Omental fat pad (tissue), 4 donors: ENCODE results near the gene ACAD11. TPM values are rescaled to one million over a fixed set of nuclear protein-coding genes. Genes with fewer than 3 reads are reported as not detected.
"Not testable (repeated sequence)": the region's sequence is repeated elsewhere in the genome, so short reads cannot be mapped to it uniquely, and the experiment has no call there.

Source experiments
- ATAC-seq: fragments of 150-250 bp; one replicate; pipeline ENCODE4 v1.9.1; 2016; ENCODE audit warnings: mild to moderate bottlenecking, moderate library complexity; ENCODE audit not compliant: low FRiP score
- DNase-seq: peaks from one replicate; pipeline ENCODE4 v3.0.0-alpha.2; 2019; ENCODE audit warnings: low spot score
- total RNA-seq, 4 donors: library from RNA; depleted of rRNA; stranded (reverse); fragments of >200 nt; gene quantifications; one replicate each; pipeline ENCODE4 v1.1.0, GENCODE V29; 2016
- TF ChIP-seq, protein P1 (sequence below), 3 donors: fragments of 450-650 bp; IDR thresholded peaks; one replicate each; pipeline ENCODE4 v1.5.1; 2016 to 2017; ENCODE audit warnings: antibody characterized with exemption in 3 of 3, mild to moderate bottlenecking in 3 of 3, moderate library complexity in 2 of 3

The ACAD11 gene
- total RNA-seq, 4 donors from 2014 or later, result 25.7 to 41.3 (median 35.8) TPM

DNA sequence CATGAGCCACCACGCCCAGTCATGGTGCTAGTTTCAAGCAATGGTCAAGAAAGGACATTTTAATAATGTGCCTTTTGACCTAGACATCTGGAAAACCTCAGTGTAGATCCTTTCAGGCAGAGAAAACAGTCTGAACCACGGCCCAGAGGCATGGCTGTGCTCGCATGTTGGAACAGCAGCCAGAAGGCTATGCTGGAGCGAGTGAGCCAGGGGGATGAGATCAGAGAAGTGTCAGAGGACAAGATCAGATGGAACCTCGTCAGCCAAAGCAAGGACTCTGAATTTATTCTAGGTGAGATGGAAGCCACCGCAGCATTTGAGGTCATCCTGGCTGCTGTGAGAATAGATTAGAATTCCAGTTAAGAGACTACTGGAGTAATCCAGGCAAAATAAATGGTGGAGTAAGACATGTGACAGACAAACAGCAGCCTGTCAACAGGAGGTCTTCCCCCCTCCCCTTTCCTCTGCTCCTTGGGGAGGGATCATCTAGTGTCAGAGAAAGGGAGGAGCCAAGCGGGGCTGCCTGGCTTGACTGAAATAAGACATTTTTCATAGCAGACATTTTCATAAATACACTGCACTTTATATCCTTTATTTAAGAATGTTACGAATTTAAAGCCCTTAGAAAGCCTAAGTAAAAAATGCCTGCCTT is 103.0 kb downstream of the ACAD11 start:
- TF ChIP-seq, protein P1, sequence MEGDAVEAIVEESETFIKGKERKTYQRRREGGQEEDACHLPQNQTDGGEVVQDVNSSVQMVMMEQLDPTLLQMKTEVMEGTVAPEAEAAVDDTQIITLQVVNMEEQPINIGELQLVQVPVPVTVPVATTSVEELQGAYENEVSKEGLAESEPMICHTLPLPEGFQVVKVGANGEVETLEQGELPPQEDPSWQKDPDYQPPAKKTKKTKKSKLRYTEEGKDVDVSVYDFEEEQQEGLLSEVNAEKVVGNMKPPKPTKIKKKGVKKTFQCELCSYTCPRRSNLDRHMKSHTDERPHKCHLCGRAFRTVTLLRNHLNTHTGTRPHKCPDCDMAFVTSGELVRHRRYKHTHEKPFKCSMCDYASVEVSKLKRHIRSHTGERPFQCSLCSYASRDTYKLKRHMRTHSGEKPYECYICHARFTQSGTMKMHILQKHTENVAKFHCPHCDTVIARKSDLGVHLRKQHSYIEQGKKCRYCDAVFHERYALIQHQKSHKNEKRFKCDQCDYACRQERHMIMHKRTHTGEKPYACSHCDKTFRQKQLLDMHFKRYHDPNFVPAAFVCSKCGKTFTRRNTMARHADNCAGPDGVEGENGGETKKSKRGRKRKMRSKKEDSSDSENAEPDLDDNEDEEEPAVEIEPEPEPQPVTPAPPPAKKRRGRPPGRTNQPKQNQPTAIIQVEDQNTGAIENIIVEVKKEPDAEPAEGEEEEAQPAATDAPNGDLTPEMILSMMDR (IDR thresholded peaks at IDR 0.05), result no peak
- ATAC-seq (peak; percentile 38), DNase-seq (no peak)

DNA sequence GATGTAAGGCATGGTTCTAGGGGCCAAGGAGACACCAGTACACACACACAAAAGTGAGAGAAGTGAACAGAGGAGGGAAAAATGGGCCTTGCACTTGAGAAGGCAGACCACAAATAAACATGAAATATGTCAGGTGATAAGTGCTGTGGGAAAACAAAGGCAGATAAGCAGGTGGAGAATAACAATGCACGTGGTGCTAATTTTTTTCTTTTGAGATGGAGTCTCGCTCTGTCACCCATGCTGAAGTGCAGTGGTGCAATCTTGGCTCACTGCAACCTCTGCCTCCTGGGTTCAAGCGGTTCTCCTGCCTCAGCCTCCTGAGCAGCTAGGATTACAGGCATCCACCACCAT is 103.6 kb downstream of the ACAD11 start:
- not testable (repeated sequence) for ATAC-seq

DNA sequence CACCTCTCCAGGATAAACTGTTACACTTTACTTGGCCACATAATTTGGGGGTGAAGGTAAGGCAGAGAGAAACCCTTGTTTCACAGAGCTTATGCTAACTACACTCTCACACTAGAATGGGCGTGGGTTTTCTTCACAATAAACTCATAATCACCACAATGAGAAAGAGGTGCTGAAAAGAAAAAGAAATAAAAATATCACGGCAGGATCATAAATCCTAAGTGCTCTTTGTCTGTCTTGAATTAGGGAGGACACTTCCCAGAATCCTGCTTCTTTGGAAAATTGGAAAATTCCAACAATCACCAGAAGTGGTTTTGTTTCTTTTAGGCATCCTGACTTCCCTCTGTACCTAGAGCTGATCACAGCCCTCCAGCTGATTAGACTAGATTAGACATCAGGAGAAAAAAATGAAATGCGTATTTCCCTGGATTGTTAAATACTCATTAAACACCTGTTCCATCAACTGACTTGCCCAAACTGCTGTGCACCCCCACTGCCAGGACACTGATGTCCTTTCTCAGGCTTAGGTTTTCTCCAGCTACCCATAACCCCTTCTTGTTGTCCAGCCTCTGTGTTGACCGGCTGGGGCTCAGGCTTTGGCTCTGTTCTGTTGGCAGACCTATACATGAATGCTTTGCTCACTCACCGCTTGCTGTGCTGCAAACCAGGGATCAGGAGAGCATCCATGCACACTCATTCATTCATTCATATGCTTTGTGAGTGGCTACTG is 104.1 kb downstream of the ACAD11 start:
- TF ChIP-seq, protein P1 (IDR thresholded peaks at IDR 0.05), result no peak
- no peak for DNase-seq
- ATAC-seq, result no peak

More for the DNA sequence above, 103.6 kb downstream of the ACAD11 start:
- DNase-seq, result not testable (repeated sequence)

DNA sequence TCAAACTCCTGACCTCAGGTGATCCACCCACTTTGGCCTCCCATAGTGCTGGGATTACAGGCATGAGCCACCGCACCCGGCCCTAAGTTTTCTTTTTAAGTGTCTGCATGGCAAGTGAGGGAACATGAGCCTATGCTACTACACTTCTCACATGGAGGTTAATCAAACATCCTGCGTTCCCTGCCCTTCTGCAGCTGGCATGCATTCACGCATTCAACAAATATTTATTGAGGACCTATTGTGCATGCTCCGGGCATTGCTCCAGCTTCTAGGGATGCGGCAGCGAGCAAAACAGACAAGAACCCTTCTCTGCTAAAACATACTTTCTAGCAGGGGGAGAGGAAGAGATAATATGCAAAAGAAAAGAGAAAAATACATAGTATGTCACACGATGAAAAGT is 105.2 kb downstream of the ACAD11 start:
- DNase-seq (no peak), ATAC-seq (no peak)
- TF ChIP-seq, protein P1 (IDR thresholded peaks at IDR 0.05), result no peak

DNA sequence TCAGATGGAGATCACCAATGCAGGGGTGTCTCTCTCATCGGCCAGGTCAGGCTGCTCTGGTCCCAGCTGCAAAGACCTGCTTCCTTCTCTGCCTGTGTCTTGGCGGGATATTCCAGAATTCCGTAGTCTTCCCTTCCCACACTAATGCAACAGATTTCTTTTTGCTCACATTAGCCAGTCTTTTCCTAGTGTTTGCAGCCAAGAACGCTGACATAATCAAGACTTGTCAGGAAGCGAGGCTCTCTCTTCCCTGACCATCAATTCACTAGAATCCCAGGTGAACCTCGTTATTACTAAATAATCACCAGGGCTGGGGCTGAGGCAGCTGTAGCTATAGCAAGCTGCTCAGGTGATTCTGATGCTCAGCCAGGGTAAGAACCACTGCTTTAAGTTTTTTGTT is 105.8 kb downstream of the ACAD11 start:
- TF ChIP-seq, protein P1 (IDR thresholded peaks at IDR 0.05), result no peak
- ATAC-seq, result no peak
- no peak for DNase-seq

DNA sequence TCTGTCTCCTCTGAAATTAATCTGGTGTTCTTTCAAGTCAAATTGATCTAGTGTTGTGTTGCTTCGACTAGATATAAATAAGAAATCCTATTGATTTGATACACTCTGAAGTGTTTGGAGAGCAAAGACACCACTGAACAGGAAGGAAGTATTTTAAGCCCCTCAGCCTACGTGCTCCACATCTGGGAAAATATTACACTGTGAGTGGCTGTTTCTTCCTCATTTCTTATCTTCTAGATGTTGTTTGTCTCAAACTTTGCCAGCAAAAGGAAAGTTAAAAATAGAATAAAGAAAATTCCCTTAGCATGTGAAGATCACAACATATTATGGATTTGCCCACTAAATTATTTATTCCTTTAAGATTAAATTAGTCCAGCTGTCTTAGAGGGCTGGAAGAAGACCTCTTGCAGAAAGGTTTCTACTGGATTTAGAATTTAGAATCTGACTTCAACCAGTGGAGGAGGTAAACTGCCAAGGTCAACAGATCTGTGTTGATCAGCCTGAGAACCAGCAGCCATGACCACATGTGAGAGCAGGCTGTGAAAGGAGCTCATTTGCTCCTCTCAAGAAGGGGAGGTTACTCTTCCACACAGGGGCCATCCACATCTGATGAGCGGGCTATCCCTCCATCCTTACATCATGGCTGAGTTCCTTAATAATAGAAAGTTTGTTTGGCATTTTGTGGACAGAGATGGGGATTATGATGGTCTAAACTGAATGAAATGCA is 108.9 kb downstream of the ACAD11 start:
- ATAC-seq (no peak), DNase-seq (no peak)
- TF ChIP-seq, protein P1 (IDR thresholded peaks at IDR 0.05), result no peak

DNA sequence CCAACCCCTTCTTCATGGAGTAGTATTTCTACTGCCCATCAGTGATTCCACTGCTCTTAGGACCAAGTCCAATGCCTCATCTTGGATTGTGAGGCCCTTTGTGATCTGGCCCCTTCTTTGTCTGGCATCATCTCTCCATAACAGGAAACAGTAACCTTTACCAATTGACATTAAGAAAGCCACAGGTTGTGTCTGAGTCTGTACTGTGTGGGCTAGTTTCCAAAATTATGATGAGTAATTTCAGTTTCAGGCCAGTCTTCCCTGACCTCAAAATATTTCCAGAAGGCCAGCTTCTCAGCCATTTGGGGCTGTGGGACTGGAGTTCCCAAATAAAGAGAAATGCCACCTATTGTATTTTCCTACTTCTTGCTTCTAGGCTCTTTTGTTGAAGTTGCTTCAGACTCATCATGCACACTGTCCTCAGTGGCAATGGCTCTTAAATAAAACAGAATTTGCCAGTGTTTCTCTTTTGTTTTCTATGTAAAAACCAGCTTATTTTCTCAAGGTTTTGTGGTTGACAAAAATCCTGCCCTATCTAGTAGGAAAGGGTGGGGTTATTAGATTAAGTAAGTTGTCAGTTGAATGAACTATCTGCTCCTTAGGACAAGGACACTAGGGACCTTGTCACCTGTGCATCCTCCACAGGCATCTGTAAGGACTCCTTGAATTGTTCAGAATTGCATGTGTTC is 109.6 kb downstream of the ACAD11 start:
- ATAC-seq (peak; percentile 58), DNase-seq (no peak)
- TF ChIP-seq, protein P1 (IDR thresholded peaks at IDR 0.05), result no peak
